HFFc6 (cell line): ENCODE measurements around the gene VRK1. TPM values are rescaled to one million over a fixed set of nuclear protein-coding genes. Genes with fewer than 3 reads are reported as not detected.

Source experiments
- DNase-seq: peaks from one replicate; pipeline ENCODE4 v3.0.0-alpha.2; 2018
- H3K27ac Mint-ChIP-seq: 2 replicates; pipeline ENCODE4 v1.8.0; 2020; ENCODE audit warnings: mild to moderate bottlenecking, mixed read lengths
- H3K27me3 Mint-ChIP-seq: 2 replicates; pipeline ENCODE4 v1.8.0; 2021; ENCODE audit warnings: mild to moderate bottlenecking, moderate library complexity, mixed read lengths; ENCODE audit not compliant: insufficient read depth
- H3K36me3 Mint-ChIP-seq: 2 replicates; pipeline ENCODE4 v1.8.0; 2021; ENCODE audit warnings: low read depth, mixed read lengths
- H3K4me1 Mint-ChIP-seq: 2 replicates; pipeline ENCODE4 v1.8.0; 2020; ENCODE audit warnings: low read depth, mixed read lengths
- H3K4me3 Mint-ChIP-seq: 2 replicates; pipeline ENCODE4 v1.8.0; 2020; ENCODE audit warnings: mild to moderate bottlenecking, moderate library complexity, mixed read lengths
- H3K9me3 Mint-ChIP-seq: 2 replicates; pipeline ENCODE4 v1.8.0; 2020; ENCODE audit warnings: mild to moderate bottlenecking, mixed read lengths
- CTCF ChIP-seq: fragments of 200-600 bp; sonication (generic); IDR thresholded peaks from 2 replicates; pipeline ENCODE4 v1.5.0; 2021; ENCODE audit warnings: antibody characterized with exemption, mild to moderate bottlenecking
- total RNA-seq, 6 experiments: library from RNA; stranded (reverse); fragmentation: NEBNext Ultra II Directional; extraction: Animal tissue kit (Norgen Biotek cat#: 25700); gene quantifications; 2 replicates in 1 of 6; 3 replicates in 5 of 6; pipeline ENCODE4 v1.2.3, GENCODE V29; 2021

Gene VRK1
- total RNA-seq, 6 experiments from 2014 or later, result 10.1 to 19.1 (median 17.5) TPM

GRCh38 chr14:96915478-96915877 lies 118.3 kb downstream of the VRK1 start:
- no peaks in the 10 kb centered on the region for H3K36me3 Mint-ChIP-seq
- no peaks in the 10 kb centered on the region for H3K4me1 Mint-ChIP-seq
- DNase-seq, result no peak
- TF ChIP-seq CTCF, result no peak
- H3K9me3 Mint-ChIP-seq, result peaks cover 4% of the 10 kb centered on the region; the same call in 1 of the 2 replicates
- no peak overlapping the region for H3K4me3 Mint-ChIP-seq
- no peaks in the 10 kb centered on the region for H3K27me3 Mint-ChIP-seq
- H3K27ac Mint-ChIP-seq, result no peak overlapping the region

GRCh38 chr14:96916751-96917150 lies 119.6 kb downstream of the VRK1 start:
- no peak for TF ChIP-seq CTCF
- Mint-ChIP-seq H3K9me3 (peaks cover 7% of the 10 kb centered on the region; the same call in 1 of the 2 replicates), H3K4me3 (no peak overlapping the region), H3K36me3 (no peaks in the 10 kb centered on the region), H3K4me1 (no peaks in the 10 kb centered on the region), H3K27ac (no peak overlapping the region), H3K27me3 (no peaks in the 10 kb centered on the region)
- DNase-seq, result no peak

GRCh38 chr14:96917442-96917963 lies 120.3 kb downstream of the VRK1 start:
- Mint-ChIP-seq H3K27me3 (no peaks in the 10 kb centered on the region), H3K36me3 (no peaks in the 10 kb centered on the region), H3K9me3 (peaks cover 12% of the 10 kb centered on the region; the same call in 1 of the 2 replicates), H3K27ac (no peak overlapping the region), H3K4me1 (no peaks in the 10 kb centered on the region), H3K4me3 (no peak overlapping the region)
- no peak for TF ChIP-seq CTCF
- no peak for DNase-seq

- peaks cover 17% of the 10 kb centered on the region; the same call in 1 of the 2 replicates for H3K9me3 Mint-ChIP-seq
- H3K36me3 Mint-ChIP-seq, result no peaks in the 10 kb centered on the region
- TF ChIP-seq CTCF, result no peak
- no peaks in the 10 kb centered on the region for H3K4me1 Mint-ChIP-seq
- no peaks in the 10 kb centered on the region for H3K27me3 Mint-ChIP-seq
- no peak for DNase-seq
- no peak overlapping the region for H3K4me3 Mint-ChIP-seq
- H3K27ac Mint-ChIP-seq, result no peak overlapping the region
These were observed 122.8 kb downstream of the VRK1 start for GRCh38 chr14:96920023-96920422.

- Mint-ChIP-seq H3K27me3 (no peaks in the 10 kb centered on the region), H3K4me3 (no peak overlapping the region), H3K27ac (no peak overlapping the region), H3K9me3 (peaks cover 17% of the 10 kb centered on the region; the same call in 1 of the 2 replicates), H3K36me3 (no peaks in the 10 kb centered on the region), H3K4me1 (no peaks in the 10 kb centered on the region)
- DNase-seq, result no peak
- no peak for TF ChIP-seq CTCF
These were observed 123.6 kb downstream of the VRK1 start for GRCh38 chr14:96920820-96921219.
